Calu3 (cell line): ENCODE measurements around the gene ZMPSTE24. TPM values are rescaled to one million over a fixed set of nuclear protein-coding genes. Genes with fewer than 3 reads are reported as not detected.

Source experiments
- BruUV-seq: library from RNA; stranded (reverse); fragments of 400-500 nt; replicated peaks from 2 replicates; lab custom pipeline; 2021; lab: Mats Ljungman, UMichigan
- CTCF ChIA-PET: fragments of 300-600 bp; sonication (Branson Sonifier 250); formaldehyde crosslinking; loops from one replicate; lab custom pipeline; 2022; ENCODE audit warnings: antibody characterized with exemption; lab: Charles Lee
- DNase-seq: peaks from one replicate; pipeline ENCODE4 v3.0.0; 2022
- H3K27ac Mint-ChIP-seq: one replicate; pipeline ENCODE4 v1.8.0; 2022; ENCODE audit warnings: mixed read lengths; ENCODE audit not compliant: unreplicated experiment
- H3K27me3 Mint-ChIP-seq: one replicate; pipeline ENCODE4 v1.8.0; 2022; ENCODE audit warnings: mixed read lengths; ENCODE audit not compliant: unreplicated experiment
- H3K36me3 Mint-ChIP-seq: one replicate; pipeline ENCODE4 v1.8.0; 2022; ENCODE audit warnings: mild to moderate bottlenecking, moderate library complexity, mixed read lengths; ENCODE audit not compliant: insufficient read depth, unreplicated experiment
- H3K4me1 Mint-ChIP-seq: one replicate; pipeline ENCODE4 v1.8.0; 2022; ENCODE audit warnings: mild to moderate bottlenecking, low read depth, mixed read lengths; ENCODE audit not compliant: unreplicated experiment
- H3K4me3 Mint-ChIP-seq: one replicate; pipeline ENCODE4 v1.8.0; 2022; ENCODE audit warnings: mild to moderate bottlenecking, low read depth, moderate library complexity, mixed read lengths; ENCODE audit not compliant: unreplicated experiment
- H3K9me3 Mint-ChIP-seq: one replicate; pipeline ENCODE4 v1.8.0; 2022; ENCODE audit warnings: low read depth, mixed read lengths; ENCODE audit not compliant: unreplicated experiment
- intact Hi-C: fragments of 100-400 bp; cut with micrococcal nuclease; formaldehyde crosslinking; loops from one replicate; pipeline ENCODE4 v1.10.0; 2022; ENCODE audit not compliant: unreplicated experiment
- total RNA-seq: library from RNA; stranded (reverse); gene quantifications from 2 replicates; pipeline ENCODE4 v1.2.3, GENCODE V29; 2022
- TF ChIP-seq, protein P1 (sequence below): fragments of 200-600 bp; IDR thresholded peaks from one replicate; pipeline ENCODE4 v1.8.0; 2022; ENCODE audit warnings: antibody characterized with exemption; ENCODE audit not compliant: unreplicated experiment

The ZMPSTE24 gene
- total RNA-seq, 1 experiment from 2014 or later, result 62.0 TPM

DNA sequence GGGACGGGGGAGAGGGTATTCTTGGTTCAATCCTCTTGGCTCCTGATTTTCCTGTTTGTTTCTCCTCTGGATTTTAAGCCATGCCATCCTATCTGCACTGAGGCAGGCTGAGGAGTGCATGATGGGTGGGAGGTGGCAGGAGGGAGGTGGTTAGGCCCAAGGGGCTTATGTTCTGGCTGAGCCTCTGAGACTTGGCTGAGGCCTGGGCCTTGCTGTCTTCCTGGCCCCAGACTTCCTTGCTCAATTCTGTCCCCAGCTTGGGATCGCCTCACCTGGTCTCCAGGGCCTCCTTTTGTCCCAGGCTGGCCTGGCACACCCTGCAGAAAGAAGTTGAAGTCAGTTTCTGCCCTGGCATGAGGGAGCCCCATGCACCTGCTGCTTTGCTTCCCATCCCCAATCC is 47.8 kb downstream of the ZMPSTE24 start:
- TF ChIP-seq, protein P1, sequence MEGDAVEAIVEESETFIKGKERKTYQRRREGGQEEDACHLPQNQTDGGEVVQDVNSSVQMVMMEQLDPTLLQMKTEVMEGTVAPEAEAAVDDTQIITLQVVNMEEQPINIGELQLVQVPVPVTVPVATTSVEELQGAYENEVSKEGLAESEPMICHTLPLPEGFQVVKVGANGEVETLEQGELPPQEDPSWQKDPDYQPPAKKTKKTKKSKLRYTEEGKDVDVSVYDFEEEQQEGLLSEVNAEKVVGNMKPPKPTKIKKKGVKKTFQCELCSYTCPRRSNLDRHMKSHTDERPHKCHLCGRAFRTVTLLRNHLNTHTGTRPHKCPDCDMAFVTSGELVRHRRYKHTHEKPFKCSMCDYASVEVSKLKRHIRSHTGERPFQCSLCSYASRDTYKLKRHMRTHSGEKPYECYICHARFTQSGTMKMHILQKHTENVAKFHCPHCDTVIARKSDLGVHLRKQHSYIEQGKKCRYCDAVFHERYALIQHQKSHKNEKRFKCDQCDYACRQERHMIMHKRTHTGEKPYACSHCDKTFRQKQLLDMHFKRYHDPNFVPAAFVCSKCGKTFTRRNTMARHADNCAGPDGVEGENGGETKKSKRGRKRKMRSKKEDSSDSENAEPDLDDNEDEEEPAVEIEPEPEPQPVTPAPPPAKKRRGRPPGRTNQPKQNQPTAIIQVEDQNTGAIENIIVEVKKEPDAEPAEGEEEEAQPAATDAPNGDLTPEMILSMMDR, result no peak
- intact Hi-C loops, result no loop called here
- H3K36me3 Mint-ChIP-seq, result no peaks in the 10 kb centered on the region
- no peaks in the 10 kb centered on the region for H3K9me3 Mint-ChIP-seq
- no TSS peak for BruUV-seq
- CTCF ChIA-PET, result no interaction called here
- no peak for DNase-seq
- peaks cover 7% of the 10 kb centered on the region for H3K4me1 Mint-ChIP-seq
- H3K27ac Mint-ChIP-seq, result no peak overlapping the region
- no peak overlapping the region for H3K4me3 Mint-ChIP-seq
- H3K27me3 Mint-ChIP-seq, result no peaks in the 10 kb centered on the region

GRCh38 chr1:40306296-40306695 is 48.3 kb downstream of the ZMPSTE24 start:
- Mint-ChIP-seq H3K4me1 (peaks cover 7% of the 10 kb centered on the region), H3K4me3 (no peak overlapping the region), H3K27ac (no peak overlapping the region), H3K36me3 (no peaks in the 10 kb centered on the region), H3K9me3 (no peaks in the 10 kb centered on the region), H3K27me3 (no peaks in the 10 kb centered on the region)
- TF ChIP-seq, protein P1, result no peak
- DNase-seq, result no peak
- CTCF ChIA-PET, result no interaction called here
- no TSS peak for BruUV-seq
- intact Hi-C loops, result no loop called here

- BruUV-seq, result no TSS peak
- TF ChIP-seq, protein P1, result no peak
- Mint-ChIP-seq H3K27ac (no peak overlapping the region), H3K4me3 (no peak overlapping the region), H3K27me3 (no peaks in the 10 kb centered on the region), H3K36me3 (peaks cover 6% of the 10 kb centered on the region), H3K9me3 (no peaks in the 10 kb centered on the region), H3K4me1 (peaks cover 8% of the 10 kb centered on the region)
- intact Hi-C loops, result no loop called here
- CTCF ChIA-PET, result no interaction called here
- no peak for DNase-seq
Measured at GRCh38 chr1:40307186-40307585, 49.1 kb downstream of the ZMPSTE24 start.

DNA sequence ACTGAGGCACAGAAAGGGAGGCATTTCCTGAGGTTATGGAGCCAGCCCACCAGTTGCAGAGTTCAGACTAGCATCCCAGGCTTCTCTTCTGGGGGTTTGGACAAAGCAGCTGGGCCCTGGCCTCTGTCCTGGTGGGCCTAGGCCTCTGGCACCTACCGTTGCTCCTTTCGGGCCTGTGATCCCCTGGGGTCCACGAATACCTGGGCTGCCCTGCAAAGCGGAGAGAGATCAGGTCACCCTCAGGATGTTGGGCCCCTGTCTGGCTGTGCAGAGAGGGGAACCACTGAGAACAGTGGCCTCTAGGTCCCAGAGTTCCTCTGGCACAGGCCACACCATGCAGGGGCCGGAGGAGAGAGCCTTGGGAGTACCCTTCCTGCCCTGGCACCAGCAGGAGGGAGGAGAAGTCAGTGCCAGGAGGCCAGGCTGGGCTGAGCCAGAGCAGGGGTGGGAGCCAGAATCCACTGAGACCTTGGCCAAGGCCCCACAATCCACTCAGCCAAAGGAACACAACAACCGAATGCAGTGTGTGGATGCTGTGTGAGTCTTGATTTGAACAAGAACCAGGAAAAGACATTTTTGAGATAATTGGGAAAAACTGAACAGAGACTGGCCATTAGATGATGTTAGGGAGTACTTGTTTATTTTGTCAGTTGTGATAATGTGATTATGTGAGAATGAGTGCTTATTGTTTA is 50.1 kb downstream of the ZMPSTE24 start:
- TF ChIP-seq, protein P1, result no peak
- no peak overlapping the region for H3K4me3 Mint-ChIP-seq
- peaks cover 18% of the 10 kb centered on the region for H3K4me1 Mint-ChIP-seq
- H3K9me3 Mint-ChIP-seq, result no peaks in the 10 kb centered on the region
- DNase-seq, result no peak
- no peak overlapping the region for H3K27ac Mint-ChIP-seq
- peaks cover 6% of the 10 kb centered on the region for H3K36me3 Mint-ChIP-seq
- intact Hi-C loops, result no loop called here
- H3K27me3 Mint-ChIP-seq, result no peaks in the 10 kb centered on the region
- BruUV-seq, result no TSS peak
- CTCF ChIA-PET, result no interaction called here
